IPS-18a (cell line): ENCODE results near the gene ANKS1B.

Experiments
- H3K27ac ChIP-seq: one replicate; pipeline ENCODE4 v1.5.1; 2013; ENCODE audit warnings: low read length
- H3K27me3 ChIP-seq: one replicate; pipeline ENCODE4 v1.6.1; 2013; ENCODE audit warnings: mild to moderate bottlenecking, low read length; ENCODE audit not compliant: control insufficient read depth, insufficient read depth
- H3K36me3 ChIP-seq: one replicate; pipeline ENCODE4 v1.6.1; 2013; ENCODE audit warnings: low read depth, low read length; ENCODE audit not compliant: control insufficient read depth
- H3K4me1 ChIP-seq: one replicate; pipeline ENCODE4 v1.6.1; 2013; ENCODE audit warnings: low read depth, low read length; ENCODE audit not compliant: control insufficient read depth
- H3K4me3 ChIP-seq: one replicate; pipeline ENCODE4 v1.5.1; 2013; ENCODE audit warnings: low read length
- H3K9ac ChIP-seq: one replicate; pipeline ENCODE4 v1.6.1; 2013; ENCODE audit warnings: mild to moderate bottlenecking, low read length, moderate library complexity
- H3K9me3 ChIP-seq: one replicate; pipeline ENCODE4 v1.6.1; 2013; ENCODE audit warnings: low read depth, low read length; ENCODE audit not compliant: control insufficient read depth

ANKS1B gene

DNA sequence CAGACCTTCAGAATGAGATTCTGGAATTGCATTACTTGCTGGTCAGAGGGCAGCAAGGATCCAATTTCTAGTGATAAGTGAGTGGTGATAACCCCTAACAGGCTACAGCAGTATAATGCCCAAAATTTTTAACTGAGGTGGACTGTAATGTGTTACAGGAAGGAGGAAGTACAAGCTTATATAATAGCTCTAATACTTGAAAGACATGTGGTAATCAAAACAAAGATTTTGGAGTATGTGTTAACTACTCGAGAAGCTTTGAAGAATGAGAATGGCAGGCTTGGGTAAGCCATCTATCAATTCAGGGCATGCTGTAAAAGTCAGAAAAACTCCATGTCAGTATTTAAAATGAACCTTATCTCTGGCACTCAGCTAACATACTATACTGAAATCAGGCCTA, 70.5 kb downstream of the ANKS1B start:
- H3K27ac ChIP-seq = no peak overlapping the region
- no peaks in the 10 kb centered on the region for H3K36me3 ChIP-seq
- no peaks in the 10 kb centered on the region for H3K27me3 ChIP-seq
- H3K4me1 ChIP-seq = no peaks in the 10 kb centered on the region
- no peak overlapping the region for H3K4me3 ChIP-seq
- no peaks in the 10 kb centered on the region for H3K9me3 ChIP-seq
- H3K9ac ChIP-seq = no peak overlapping the region

DNA sequence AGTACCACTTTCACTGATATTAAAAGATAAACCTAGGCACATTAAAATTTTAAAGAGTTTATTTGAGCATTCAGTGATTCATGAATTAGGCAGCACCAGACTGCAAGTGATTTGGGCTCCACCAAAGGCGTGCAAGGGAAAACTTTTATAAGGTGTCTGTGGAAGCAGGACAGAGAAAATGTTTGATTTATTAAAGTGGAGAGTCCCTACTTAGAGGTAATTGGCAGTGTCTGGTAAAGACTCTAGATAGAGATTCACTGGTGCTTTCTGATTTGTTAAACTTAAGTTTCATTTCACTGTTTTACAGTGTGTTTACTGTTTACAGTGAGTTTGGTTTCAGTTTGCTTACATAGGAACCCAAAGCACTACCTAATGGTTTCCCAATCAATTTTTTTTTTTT, 72.8 kb downstream of the ANKS1B start:
- no peaks in the 10 kb centered on the region for H3K4me1 ChIP-seq
- no peak overlapping the region for H3K27ac ChIP-seq

DNA sequence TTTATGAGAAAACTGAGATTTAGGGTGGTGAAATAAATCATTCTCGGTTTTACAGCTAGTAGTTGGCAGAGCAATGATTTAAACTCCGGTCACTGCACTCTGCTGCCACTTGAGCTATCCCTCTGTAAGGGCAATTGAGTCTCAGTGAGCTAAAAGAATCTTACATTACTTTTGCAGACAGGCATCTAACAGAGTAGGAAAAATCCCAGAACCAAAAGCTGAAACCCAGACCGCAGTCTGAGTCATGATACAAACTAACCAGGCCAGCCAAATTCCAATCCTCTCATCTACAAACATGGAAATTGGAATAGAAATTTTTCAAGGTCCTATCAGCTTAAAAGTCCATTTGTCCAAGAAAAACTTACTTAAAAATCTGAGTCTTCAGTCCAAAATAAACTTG, 73.7 kb downstream of the ANKS1B start:
- H3K4me1 ChIP-seq = no peaks in the 10 kb centered on the region
- no peaks in the 10 kb centered on the region for H3K36me3 ChIP-seq
- H3K4me3 ChIP-seq = no peak overlapping the region
- H3K9me3 ChIP-seq = no peaks in the 10 kb centered on the region
- H3K9ac ChIP-seq = no peak overlapping the region
- H3K27ac ChIP-seq = no peak overlapping the region
- no peaks in the 10 kb centered on the region for H3K27me3 ChIP-seq

More for the DNA sequence above, 72.8 kb downstream of the ANKS1B start:
- no peaks in the 10 kb centered on the region for H3K36me3 ChIP-seq
- H3K9me3 ChIP-seq = no peaks in the 10 kb centered on the region
- no peak overlapping the region for H3K9ac ChIP-seq
- H3K4me3 ChIP-seq = no peak overlapping the region
- no peaks in the 10 kb centered on the region for H3K27me3 ChIP-seq

DNA sequence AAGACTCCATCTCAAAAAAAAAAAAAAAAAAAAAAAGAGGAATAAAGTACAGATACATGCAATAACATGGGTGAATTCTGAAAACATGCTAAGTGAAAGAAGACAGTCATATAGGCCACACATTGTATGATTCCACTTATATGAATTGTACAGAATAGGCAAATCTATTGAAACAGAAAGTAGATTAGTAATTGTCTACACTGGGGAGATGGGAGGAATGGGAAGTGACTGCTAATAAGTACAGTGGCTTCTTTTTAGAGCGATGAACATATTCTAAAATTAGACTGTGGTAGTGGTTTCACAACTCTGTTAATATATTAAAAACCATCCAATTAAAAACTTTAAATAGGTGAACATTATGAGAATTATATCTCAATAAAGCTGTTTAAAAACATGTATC, 74.4 kb downstream of the ANKS1B start:
- H3K9me3 ChIP-seq = no peaks in the 10 kb centered on the region
- no peaks in the 10 kb centered on the region for H3K4me1 ChIP-seq
- no peak overlapping the region for H3K9ac ChIP-seq
- no peaks in the 10 kb centered on the region for H3K36me3 ChIP-seq
- H3K27ac ChIP-seq = no peak overlapping the region
- H3K4me3 ChIP-seq = no peak overlapping the region
- no peaks in the 10 kb centered on the region for H3K27me3 ChIP-seq

DNA sequence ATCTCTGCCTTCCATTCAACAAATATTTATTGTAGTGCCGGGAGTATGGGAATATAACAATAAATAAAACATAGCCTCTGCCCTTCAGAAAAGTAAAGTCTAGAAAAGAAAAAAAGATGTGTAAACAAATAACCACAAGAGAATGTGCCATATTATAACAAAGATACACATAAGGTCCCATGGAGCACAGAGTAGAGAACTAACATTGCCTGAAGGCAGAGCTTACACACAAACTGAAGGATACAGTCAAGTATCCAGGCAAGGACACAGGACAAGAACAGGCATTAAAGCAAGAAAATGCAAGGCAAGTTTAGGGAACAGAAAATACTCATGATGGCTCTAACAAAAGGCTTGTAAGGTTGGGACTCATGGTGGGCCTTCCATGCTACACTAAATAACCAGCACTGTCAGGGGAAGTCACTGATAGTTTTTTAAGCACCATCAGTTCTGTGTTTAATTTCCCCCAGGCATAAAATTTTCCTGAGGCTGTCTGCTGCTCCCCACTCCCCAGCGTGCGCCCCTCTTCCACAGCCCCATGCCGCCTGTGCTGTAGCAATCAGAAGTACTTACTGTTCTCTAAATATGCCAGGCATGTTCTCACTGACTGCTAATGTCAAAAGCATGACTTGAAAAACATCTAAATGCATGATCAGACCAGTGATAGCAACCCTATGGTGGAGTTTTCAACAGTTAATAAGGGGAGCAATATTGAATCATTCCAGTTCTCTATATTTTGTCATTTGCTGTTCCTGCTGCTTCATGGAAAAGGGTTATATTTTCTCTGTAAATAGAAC, 77.8 kb downstream of the ANKS1B start:
- Histone ChIP-seq H3K27me3 (no peaks in the 10 kb centered on the region), H3K27ac (no peak overlapping the region), H3K4me1 (no peaks in the 10 kb centered on the region), H3K9me3 (no peaks in the 10 kb centered on the region), H3K9ac (no peak overlapping the region), H3K4me3 (no peak overlapping the region), H3K36me3 (no peaks in the 10 kb centered on the region)

DNA sequence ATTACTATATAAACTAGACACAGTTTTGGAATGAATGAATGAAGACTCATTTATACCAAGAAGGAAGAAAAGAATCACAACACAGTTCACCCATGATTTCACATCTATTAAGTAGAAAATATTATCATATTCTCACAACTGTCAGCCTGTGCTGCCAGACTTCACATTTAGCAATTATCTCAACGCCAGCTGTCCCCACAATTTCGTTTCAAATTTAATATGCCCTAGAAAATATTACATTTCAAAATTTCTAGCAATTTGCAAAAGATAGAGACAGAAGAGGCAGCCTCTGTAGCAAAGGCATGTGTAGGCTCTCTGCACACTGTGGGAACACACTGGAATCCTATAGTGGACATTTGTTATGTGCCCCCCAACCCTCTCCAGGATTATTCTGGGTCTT, 83.6 kb downstream of the ANKS1B start:
- Histone ChIP-seq H3K27ac (no peak overlapping the region), H3K4me1 (no peaks in the 10 kb centered on the region), H3K36me3 (no peaks in the 10 kb centered on the region), H3K27me3 (no peaks in the 10 kb centered on the region), H3K9me3 (no peaks in the 10 kb centered on the region), H3K9ac (no peak overlapping the region), H3K4me3 (no peak overlapping the region)

DNA sequence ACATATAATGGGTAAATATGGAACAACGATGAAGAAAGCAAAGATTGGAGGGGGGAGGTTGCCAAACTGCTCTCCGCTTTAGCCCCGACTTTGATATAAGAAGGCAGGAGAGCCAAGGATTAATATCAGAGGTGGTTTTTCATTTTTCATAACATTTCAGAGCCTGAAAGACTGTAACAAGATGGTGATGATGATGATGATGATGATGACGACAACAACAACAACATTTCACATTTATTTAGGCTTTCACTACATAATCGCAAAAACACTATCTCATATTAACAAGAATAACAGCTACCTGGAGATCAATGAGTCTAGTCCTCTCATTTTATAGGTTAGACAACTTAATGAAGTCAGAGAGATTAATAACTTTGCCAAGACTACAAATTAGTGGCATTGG, 86.1 kb downstream of the ANKS1B start:
- Histone ChIP-seq H3K9ac (no peak overlapping the region), H3K4me1 (no peaks in the 10 kb centered on the region), H3K27me3 (no peaks in the 10 kb centered on the region), H3K9me3 (no peaks in the 10 kb centered on the region), H3K36me3 (no peaks in the 10 kb centered on the region), H3K27ac (no peak overlapping the region), H3K4me3 (no peak overlapping the region)

DNA sequence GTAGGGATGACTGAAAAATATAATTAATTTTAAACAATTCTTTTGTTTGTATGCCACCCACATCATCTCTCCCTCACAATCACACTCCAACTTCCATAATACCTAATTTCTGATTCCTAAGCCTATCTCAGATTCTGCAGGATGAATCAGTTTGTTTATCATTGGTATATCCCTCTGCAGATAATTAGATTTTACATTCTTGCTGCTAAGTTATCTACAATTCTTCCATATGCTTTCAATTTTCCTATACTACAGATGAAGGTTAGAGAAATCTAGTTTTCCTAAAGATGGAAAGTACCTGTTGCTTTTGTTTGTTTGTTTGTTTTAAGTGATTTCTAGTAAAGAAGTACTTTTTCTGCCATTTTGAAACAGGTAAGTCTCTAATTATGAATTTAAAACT, 105.3 kb downstream of the ANKS1B start:
- no peaks in the 10 kb centered on the region for H3K27me3 ChIP-seq
- H3K4me1 ChIP-seq = no peaks in the 10 kb centered on the region
- no peak overlapping the region for H3K9ac ChIP-seq
- H3K27ac ChIP-seq = no peak overlapping the region
- no peaks in the 10 kb centered on the region for H3K36me3 ChIP-seq
- no peak overlapping the region for H3K4me3 ChIP-seq
- no peaks in the 10 kb centered on the region for H3K9me3 ChIP-seq

DNA sequence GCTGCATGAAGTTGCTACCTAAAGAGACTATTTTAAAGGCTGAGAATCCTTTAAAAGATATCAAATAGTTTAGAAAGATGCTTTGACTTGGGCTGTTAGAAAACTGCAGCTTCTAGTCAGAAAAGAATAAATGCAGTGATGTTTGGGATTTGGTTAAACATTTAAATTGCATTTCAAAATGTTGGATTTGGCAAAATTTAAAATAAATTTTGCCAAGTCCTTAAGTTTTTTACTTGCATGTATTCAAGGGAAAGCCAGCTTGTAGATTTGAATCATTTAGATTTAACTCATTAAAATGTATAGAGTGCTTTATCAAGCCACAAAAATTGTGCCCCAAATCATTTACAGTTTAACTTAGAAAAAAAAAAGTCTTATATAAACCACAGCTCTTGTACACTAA, 109.7 kb downstream of the ANKS1B start:
- no peak overlapping the region for H3K27ac ChIP-seq
- H3K36me3 ChIP-seq = no peaks in the 10 kb centered on the region
- no peak overlapping the region for H3K4me3 ChIP-seq
- no peaks in the 10 kb centered on the region for H3K4me1 ChIP-seq
- H3K9ac ChIP-seq = no peak overlapping the region
- H3K27me3 ChIP-seq = no peaks in the 10 kb centered on the region
- H3K9me3 ChIP-seq = no peaks in the 10 kb centered on the region

DNA sequence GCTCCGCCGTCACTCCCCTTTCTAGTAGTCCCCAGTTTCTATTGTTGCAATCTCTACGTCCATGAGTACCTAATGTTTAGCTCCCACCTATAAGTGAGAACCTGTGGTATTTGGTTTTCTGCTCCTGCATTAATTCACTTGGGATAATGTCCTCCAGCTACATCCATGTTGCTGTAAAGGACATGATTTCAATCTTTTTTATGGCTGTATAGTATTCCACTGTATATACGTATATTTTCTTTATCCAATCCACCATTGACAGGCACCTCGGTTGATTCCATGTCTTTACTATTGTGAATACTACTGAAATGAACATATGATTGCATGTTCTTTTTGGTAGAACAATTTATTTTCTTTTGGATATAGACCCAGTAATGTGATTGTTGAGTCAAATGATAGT, 114.7 kb downstream of the ANKS1B start:
- Histone ChIP-seq H3K9me3 (no peaks in the 10 kb centered on the region), H3K4me3 (no peak overlapping the region), H3K27ac (no peak overlapping the region), H3K36me3 (no peaks in the 10 kb centered on the region), H3K27me3 (no peaks in the 10 kb centered on the region), H3K9ac (no peak overlapping the region), H3K4me1 (no peaks in the 10 kb centered on the region)

DNA sequence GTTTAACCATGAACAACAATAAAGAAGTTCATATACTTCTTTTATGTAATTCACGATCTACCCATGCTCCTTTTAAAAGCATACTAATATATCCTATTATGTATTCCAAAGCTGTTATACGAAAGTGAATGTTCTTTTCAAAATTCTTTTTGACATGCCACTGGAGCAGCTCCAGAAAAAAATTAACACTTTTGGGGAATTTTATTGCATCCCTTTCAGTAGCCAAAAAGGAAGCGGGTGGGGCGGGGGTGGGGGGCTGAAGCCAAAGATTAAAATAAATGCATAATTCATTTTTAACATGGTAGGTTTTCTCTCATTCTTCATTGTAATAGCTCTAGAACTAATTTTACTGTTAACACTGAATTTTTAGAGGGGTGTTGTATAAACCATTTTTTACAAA, 123.0 kb downstream of the ANKS1B start:
- H3K27ac ChIP-seq = no peak overlapping the region
- no peak overlapping the region for H3K4me3 ChIP-seq
- no peaks in the 10 kb centered on the region for H3K27me3 ChIP-seq
- H3K9ac ChIP-seq = no peak overlapping the region
- no peaks in the 10 kb centered on the region for H3K36me3 ChIP-seq
- no peaks in the 10 kb centered on the region for H3K4me1 ChIP-seq
- no peaks in the 10 kb centered on the region for H3K9me3 ChIP-seq

DNA sequence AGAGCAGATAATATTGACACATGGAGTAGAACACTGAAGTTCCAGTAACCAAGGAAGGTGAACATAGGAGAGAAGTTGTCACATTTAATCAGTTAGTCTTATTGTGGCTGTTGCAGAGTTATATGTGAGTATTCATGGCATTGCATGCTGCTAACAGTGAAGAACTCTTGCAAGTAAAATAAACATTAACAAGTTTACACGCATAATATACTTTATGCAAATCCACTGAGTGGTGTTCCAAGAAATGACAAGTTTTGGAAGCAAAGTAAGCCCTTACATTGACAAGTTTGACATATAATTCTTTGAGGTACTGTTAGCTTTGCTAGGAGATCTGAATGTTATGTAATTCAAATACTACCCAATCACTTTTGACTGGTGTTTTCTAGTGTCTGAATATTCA, 125.6 kb downstream of the ANKS1B start:
- H3K27me3 ChIP-seq = no peaks in the 10 kb centered on the region
- H3K4me1 ChIP-seq = no peaks in the 10 kb centered on the region
- H3K36me3 ChIP-seq = no peaks in the 10 kb centered on the region
- no peak overlapping the region for H3K9ac ChIP-seq
- H3K27ac ChIP-seq = no peak overlapping the region
- no peak overlapping the region for H3K4me3 ChIP-seq
- H3K9me3 ChIP-seq = no peaks in the 10 kb centered on the region
